ENCODE measurements around the gene UBA7.

UBA7 gene

DNA sequence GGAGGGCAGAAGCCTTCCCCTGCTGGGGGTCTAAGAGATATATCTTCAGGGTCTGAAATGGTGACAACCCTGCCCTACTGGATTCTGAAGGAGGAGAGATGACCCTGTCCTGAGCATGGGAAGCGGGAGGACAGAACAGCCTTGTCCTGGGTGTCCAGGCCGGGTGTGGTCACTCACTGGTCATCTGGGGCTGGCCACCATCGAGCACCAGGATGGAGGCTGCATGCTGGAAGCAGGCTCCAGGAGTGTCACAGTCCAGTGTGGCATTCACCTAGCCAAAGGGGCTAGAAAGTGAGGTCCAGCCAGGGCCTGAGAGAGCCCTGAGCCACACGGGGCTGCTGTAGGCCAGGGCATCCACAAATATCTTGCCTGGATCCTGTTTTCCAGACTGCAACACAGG, 19.3 kb downstream of the UBA7 start:
- no peak overlapping the region for H3K27ac ChIP-seq
- no peaks in the 10 kb centered on the region for H3K27me3 ChIP-seq (replicated peaks)
- in situ Hi-C loops (cut with HindIII; ENCODE audit: low pct_ligation_motif_present, low sequenced_read_pairs): no loop called here
- TF ChIP-seq, protein P1, sequence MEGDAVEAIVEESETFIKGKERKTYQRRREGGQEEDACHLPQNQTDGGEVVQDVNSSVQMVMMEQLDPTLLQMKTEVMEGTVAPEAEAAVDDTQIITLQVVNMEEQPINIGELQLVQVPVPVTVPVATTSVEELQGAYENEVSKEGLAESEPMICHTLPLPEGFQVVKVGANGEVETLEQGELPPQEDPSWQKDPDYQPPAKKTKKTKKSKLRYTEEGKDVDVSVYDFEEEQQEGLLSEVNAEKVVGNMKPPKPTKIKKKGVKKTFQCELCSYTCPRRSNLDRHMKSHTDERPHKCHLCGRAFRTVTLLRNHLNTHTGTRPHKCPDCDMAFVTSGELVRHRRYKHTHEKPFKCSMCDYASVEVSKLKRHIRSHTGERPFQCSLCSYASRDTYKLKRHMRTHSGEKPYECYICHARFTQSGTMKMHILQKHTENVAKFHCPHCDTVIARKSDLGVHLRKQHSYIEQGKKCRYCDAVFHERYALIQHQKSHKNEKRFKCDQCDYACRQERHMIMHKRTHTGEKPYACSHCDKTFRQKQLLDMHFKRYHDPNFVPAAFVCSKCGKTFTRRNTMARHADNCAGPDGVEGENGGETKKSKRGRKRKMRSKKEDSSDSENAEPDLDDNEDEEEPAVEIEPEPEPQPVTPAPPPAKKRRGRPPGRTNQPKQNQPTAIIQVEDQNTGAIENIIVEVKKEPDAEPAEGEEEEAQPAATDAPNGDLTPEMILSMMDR (IDR thresholded peaks at IDR 0.05; ENCODE audit: low read depth, low read length, missing control alignments): no peak
- no peak for DNase-seq
- H3K4me3 ChIP-seq (ENCODE audit: low read depth, low read length): no peak overlapping the region
- H3K36me3 ChIP-seq (replicated peaks): no peaks in the 10 kb centered on the region

DNA sequence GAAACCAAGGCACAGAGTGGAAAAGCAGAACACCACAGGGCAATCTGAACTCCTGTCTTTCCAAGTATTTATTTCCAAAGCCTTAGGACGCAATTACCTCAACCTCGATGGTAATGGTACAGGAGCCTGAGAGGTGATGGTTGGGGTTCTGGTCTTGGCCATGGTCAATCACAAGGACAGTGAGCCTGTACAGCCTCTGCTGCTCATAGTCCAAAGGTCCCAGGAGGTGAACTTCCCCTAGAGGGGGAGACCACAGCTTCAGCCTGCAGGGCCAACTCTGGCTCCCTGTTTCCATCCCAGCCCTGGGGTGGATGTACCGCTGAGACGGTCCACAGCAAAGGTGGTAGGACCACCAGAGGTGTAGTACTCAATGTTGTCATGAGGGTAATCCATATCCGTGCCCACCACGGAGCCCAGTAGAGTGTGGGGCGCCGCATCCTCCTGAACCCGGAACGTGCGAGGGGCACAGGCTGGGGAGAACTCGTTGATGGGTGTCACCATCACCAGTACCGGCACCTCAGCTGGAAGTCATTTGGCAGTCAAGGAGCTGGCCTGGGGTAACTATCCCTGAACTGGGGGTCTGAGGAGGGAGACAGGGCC, 20.2 kb downstream of the UBA7 start:
- TF ChIP-seq, protein P1 (IDR thresholded peaks at IDR 0.05; ENCODE audit: low read depth, low read length, missing control alignments): no peak
- Histone ChIP-seq H3K36me3 (replicated peaks) (no peaks in the 10 kb centered on the region), H3K27me3 (replicated peaks) (no peaks in the 10 kb centered on the region), H3K4me3 (ENCODE audit: low read depth, low read length) (no peak overlapping the region), H3K27ac (no peak overlapping the region)
- DNase-seq: no peak
- in situ Hi-C loops (cut with HindIII; ENCODE audit: low pct_ligation_motif_present, low sequenced_read_pairs): no loop called here

DNA sequence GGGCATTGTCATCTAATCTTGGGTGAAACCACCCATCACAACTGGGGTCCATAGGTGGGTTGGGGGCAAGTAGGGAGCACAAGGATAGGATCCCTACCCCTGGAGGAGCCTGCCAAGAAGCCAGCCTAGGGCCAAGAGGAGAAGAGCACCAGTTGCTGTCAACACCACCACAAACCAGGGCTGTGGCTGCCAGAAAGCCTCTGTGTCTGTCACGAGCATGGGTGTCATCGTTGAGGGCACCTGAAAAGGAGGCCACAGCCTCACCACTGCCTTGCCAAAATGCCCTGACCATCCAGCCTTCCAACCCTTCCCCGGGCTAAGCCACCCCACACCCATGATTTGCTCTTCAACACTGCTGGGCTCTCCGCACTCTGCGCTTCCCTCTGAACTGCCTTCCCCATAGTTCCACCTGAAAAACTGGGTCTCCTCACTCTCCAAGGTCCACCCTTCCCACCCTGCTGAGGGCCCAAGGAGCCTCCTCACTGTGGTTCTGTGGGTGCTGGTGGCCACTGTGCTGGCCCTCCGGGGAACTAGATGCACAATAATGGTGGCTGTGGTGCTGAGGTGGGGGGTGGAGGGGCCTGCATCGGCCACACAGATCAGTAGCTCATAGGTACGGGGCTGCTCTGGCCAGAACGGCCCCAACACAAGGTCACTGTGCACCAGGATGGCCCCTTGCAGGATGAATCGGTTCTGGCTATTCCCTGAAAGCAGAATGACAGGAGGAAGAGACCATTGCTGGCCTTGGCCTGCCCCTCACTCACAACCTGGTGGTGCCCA, 21.2 kb downstream of the UBA7 start:
- TF ChIP-seq, protein P1 (IDR thresholded peaks at IDR 0.05; ENCODE audit: low read depth, low read length, missing control alignments): no peak
- Histone ChIP-seq H3K36me3 (replicated peaks) (no peaks in the 10 kb centered on the region), H3K4me3 (ENCODE audit: low read depth, low read length) (no peak overlapping the region), H3K27me3 (replicated peaks) (no peaks in the 10 kb centered on the region), H3K27ac (no peak overlapping the region)
- DNase-seq: no peak
- in situ Hi-C loops (cut with HindIII; ENCODE audit: low pct_ligation_motif_present, low sequenced_read_pairs): no loop called here

DNA sequence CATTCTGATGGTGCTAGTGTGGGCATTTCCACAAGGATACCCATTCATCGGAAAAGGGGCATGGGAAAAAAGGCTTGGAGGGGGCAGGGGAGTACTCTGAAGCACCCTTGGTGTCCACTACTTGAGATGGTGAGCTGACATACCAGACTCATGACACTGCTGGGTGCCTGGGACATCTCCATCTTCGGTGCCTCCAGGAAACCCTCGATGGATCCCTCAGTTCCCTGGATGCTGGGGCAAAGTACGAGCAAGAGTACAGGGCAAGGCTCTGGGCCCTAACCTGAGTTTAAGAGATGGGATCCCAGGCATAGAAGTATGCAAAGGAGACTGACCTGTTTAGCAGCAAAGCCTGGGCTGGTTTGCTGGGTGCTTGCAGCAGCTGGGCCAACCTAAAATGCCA, 22.2 kb downstream of the UBA7 start:
- H3K4me3 ChIP-seq (ENCODE audit: low read depth, low read length): no peak overlapping the region
- in situ Hi-C loops (cut with HindIII; ENCODE audit: low pct_ligation_motif_present, low sequenced_read_pairs): no loop called here
- no peaks in the 10 kb centered on the region for H3K36me3 ChIP-seq (replicated peaks)
- no peak for DNase-seq
- TF ChIP-seq, protein P1 (IDR thresholded peaks at IDR 0.05; ENCODE audit: low read depth, low read length, missing control alignments): no peak
- H3K27me3 ChIP-seq (replicated peaks): no peaks in the 10 kb centered on the region
- H3K27ac ChIP-seq: no peak overlapping the region

DNA sequence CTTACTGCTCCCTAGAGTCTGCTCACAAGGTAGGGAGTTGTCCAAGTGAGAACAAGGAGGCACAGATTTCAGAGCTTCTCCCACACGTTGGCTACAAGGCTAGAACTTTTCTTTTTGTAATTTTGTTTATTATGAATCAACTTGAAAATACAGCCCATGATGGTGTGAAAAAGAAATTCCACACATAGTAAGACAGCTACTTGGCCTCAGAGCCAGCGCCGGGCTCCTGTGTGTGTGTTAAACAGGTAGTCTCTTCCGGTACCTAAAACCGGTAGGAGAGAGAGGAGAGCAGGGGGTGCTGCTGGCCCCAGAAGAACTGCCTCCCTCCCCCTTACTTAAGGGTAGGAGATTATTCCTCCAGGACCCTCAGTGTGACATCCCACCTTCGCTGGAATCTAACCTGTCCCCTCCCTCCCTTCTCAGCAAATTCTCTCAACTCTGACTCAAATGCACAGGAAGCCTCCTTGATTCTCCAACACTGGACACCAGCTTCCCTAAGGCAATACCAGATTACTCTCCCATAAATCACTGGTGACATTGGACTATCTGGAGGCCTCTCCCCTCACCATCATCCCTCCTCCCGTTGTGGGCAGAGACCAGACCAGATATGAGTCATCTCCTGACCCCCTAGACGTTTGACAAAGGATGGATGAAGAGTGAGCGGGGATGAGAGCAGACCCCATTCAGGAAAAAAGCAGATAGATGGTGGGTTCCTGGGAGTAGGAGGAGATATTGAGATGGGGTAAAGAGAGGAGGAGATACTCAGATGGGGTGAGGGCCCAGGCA, 22.9 kb downstream of the UBA7 start:
- H3K36me3 ChIP-seq (replicated peaks): no peaks in the 10 kb centered on the region
- DNase-seq: no peak
- TF ChIP-seq, protein P1 (IDR thresholded peaks at IDR 0.05; ENCODE audit: low read depth, low read length, missing control alignments): no peak
- no peak overlapping the region for H3K27ac ChIP-seq
- in situ Hi-C loops (cut with HindIII; ENCODE audit: low pct_ligation_motif_present, low sequenced_read_pairs): no loop called here
- no peaks in the 10 kb centered on the region for H3K27me3 ChIP-seq (replicated peaks)
- H3K4me3 ChIP-seq (ENCODE audit: low read depth, low read length): no peak overlapping the region
